ENCODE measurements around the gene SMPD2.

The SMPD2 gene

GRCh38 chr6:109446072-109446471 lies 5.5 kb downstream of the SMPD2 start:
- FAIRE-seq (no peak), DNase-seq (ENCODE audit: insufficient read length, low spot score) (no peak)

DNA sequence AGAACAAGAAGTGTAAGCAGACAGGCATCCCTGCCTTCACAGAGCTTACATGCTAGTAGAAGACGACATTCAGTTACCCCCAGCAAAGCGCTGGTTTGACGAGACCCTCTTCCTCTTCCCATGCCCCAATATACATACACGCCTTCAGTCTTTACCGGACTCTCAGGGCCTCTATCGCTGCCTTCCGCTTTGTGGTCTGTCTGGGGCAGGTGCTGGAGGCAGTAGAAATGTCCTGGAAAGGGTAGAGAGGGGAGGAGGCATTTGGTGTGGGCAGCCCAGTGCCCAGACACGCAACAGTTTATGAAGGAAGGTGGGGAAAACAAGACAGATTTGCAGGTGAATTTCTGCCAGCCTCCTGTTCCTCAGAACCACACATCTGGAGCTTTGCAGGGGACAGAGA lies 6.0 kb downstream of the SMPD2 start:
- FAIRE-seq: no peak
- DNase-seq (ENCODE audit: insufficient read length, low spot score): no peak

DNA sequence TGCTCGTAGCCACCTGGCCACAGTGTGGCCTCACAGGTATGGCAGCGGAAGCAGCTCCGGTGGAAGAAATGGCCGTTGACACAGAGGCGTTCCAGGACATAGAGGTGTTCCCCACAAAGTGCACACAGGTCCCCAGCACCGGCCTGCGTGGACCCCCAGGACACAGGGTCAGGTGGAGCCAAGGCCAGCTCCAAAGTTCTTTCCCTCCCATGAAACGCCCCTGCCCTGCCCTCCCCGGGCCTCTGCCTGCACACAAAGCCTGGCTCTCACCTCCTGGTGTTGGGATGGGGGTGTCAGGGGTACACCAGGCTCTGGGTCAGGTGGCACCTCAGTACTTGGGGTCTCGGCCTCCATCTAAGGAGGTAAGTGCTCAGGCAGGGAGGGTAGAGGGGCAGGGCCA lies 6.6 kb downstream of the SMPD2 start:
- DNase-seq (ENCODE audit: insufficient read length, low spot score): no peak
- FAIRE-seq: no peak

DNA sequence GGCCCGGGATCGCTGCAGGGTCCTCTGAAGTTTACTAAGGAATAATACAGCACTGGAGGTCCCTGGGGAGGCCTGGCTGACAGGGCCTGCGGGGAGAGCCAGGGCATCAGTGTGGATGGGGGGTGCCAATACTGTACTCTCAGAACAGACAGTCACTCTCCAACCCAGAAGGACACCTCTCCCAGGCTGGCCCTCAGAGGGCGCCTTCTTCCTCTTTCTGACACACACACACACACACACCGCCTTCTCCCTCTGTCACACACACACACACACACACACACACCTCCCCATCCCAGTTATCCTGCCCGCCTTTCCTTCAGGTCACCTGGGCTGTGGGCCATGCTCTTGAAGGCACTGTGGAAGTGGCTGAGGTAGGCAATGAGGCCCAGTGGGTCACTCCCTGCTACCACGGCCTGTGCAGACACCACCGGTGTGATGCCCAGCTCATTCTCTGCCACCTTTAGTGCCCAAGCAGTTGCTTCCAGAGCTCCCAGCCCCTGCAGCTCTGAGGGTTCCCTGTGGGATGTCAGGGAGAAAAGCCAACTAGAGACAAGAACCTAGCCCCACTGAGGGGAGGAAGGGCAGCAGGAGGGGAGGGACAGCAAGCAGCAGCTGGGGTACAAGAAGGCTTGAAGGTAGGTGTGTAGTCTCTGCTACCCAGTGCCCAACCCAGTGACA lies 7.5 kb downstream of the SMPD2 start:
- no peak for DNase-seq (ENCODE audit: insufficient read length, low spot score)
- FAIRE-seq: no peak

DNA sequence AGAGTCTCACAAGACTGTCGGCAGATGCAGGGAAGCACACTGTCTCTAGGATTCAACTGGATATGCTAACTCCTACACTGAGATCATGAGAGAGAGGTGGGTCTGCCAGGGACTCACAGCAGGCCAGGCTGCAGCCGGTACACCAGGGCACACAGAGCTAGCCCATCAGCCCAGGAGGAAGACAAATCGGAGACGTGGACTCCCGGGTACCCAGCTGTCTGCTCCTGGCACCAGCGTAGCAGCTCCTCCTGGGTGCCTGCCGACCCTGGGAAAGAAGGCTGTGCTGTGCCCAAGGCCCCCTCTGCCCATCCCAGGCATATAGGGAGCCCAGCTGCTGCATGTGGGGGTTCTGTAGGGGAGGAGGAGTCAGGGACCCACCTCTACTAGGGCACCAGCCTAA lies 8.1 kb downstream of the SMPD2 start:
- DNase-seq (ENCODE audit: insufficient read length, low spot score) (no peak), FAIRE-seq (no peak)

- no peak for DNase-seq (ENCODE audit: insufficient read length, low spot score)
- no peak for FAIRE-seq
Observed at GRCh38 chr6:109449064-109449794, 8.7 kb downstream of the SMPD2 start.

DNA sequence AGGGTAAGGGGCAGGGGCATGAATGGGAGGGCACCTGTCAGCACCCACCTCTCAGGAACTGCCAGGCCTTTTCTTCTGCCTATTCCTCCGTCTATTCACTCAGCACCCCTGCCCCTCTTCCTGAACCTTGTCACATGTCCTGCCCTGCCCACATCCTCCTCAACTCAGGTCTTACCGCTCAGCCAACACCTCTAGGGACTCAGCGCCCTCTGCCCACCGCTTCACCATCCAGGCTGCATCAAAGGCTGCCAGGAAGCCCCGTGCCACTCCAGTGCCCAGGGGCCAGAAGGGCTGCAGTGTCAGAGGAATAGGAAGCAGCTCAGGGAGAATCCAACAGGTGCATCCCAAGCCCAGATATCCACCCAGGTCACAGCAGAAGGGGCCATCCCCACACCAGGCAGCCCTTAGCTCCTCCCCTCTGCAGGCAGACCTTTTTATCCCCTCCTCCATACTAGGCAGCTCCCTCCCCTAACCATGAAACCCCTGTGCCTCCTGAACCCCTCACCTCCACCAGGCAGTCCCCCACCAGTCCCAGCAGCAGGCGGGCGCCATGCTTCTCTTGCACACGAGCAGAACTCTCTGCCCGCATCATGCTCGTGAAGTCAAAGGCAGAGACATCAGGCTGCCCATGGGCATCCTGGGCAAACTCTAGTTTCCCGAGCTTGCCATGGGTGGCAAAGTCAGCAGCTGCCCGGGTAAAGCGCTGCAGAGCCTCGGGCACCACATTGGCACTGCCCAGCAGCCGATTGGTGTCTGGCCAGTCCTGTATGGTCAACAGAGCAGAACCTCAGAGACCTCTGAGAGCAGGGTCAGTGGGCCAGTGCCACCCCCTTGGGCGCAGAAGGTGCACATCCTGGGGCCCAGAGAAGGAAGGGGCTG lies 9.5 kb downstream of the SMPD2 start:
- FAIRE-seq (no peak), DNase-seq (ENCODE audit: insufficient read length, low spot score) (no peak)

- FAIRE-seq (no peak), DNase-seq (ENCODE audit: insufficient read length, low spot score) (no peak)
Observed at GRCh38 chr6:109450801-109451200, 10.3 kb downstream of the SMPD2 start.

DNA sequence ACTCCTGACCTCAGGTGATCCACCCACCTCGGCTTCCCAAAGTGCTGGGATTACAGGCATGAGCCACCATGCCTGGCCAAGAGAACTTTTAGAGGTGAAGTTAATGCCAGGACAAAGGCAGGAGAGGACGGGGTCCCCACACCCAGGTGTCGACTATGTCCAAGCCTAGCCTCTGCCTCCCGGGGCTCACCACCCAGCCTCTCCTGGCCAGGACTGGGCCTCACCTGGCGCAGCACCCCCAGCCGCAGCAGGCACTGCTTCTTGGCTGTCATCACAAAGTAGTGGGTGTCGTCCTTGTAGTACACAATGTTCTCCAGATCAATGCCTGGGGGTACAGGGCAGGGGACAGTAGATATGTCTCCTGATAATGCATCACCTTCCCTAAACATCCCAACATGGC lies 10.9 kb downstream of the SMPD2 start:
- DNase-seq (ENCODE audit: insufficient read length, low spot score): no peak
- no peak for FAIRE-seq

DNA sequence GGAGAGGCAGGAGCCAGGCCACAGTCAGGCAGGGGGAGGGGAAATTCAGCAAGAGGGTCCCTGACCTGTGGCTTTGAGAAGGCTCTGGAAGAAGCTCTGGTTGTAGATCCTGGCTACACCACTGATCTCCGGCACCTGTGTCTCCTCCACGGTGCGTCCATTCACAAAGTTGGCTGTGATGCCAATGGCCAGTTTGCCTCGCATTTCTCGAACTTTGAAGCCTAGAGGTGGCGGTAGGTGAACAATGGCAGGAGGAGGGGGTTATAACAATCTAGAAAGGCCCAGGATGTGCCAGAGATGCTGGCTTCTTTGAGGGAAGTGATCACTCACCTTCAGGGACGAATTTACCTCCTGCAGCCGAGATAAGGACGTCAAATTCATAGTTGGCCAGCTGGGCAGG lies 11.7 kb downstream of the SMPD2 start:
- FAIRE-seq: no peak
- DNase-seq (ENCODE audit: insufficient read length, low spot score): no peak

- FAIRE-seq (no peak), DNase-seq (ENCODE audit: insufficient read length, low spot score) (no peak)
Observed at GRCh38 chr6:109453156-109453555, 12.6 kb downstream of the SMPD2 start.

GRCh38 chr6:109453594-109454495 lies 13.3 kb downstream of the SMPD2 start:
- no peak for DNase-seq (ENCODE audit: insufficient read length, low spot score)
- FAIRE-seq: no peak

DNA sequence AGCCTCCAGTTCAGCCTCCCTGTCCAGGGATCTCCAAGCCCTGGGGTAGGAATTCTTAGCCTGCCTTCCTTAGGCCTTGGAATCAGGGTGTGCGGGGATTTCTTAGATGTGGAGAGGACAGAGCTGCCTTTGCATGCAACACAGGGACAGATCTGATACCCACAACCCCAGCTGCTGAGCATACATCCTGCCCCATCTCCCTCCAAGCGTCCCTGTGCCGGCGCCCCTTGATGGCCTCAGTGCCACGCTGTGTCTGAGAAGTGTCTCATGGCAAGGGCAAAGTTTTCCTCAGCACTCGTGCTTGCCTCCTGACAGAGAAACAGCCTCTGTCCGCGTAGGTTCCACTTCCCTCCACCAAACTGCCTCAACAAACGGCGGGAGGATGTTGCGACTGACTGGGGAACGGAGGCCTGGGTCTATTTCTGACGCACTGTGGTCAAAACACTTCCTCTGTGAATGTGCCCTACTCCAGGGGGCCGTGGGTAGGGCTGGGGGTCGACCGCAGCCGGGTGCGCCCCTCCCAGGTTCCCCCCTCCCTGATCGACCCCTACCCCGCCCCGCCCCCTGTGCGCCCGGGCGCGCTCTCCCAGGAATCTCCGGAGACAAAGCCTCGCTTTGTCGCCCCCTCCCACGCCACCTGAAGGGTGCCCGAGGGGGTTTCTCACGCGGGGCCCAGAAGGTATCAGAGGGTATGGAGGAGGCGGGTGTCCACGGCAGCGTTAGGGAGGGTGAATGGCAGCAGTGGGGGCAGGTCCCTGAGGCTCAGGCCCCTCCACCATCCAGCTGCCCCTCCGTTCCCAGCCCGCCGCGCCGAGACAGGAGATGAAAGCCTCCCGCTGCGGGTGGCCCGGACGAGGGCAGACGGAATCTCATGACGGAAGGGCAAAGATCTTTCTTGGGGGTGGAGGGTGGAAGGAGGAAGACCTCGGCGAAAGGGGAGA lies 14.2 kb downstream of the SMPD2 start:
- FAIRE-seq: no peak
- peak; percentile 25 for DNase-seq (ENCODE audit: insufficient read length, low spot score)

GRCh38 chr6:109455437-109456110 lies 15.1 kb downstream of the SMPD2 start, which contains the start of gene MICAL1:
Gene MICAL1 (minus strand): TSS chr6:109455772. CDS start chr6:109454196, 1,576 bp downstream.
- peak; percentile 61 for DNase-seq (ENCODE audit: insufficient read length, low spot score)

GRCh38 chr6:109456111-109456583 lies 15.6 kb downstream of the SMPD2 start:
- DNase-seq (ENCODE audit: insufficient read length, low spot score) (no peak), FAIRE-seq (peak; percentile 31)

More at GRCh38 chr6:109455437-109456110, 15.1 kb downstream of the SMPD2 start, which contains the start of gene MICAL1:
- no peak for FAIRE-seq

GRCh38 chr6:109456710-109457561 lies 16.4 kb downstream of the SMPD2 start:
- FAIRE-seq (no peak), DNase-seq (ENCODE audit: insufficient read length, low spot score) (no peak)

DNA sequence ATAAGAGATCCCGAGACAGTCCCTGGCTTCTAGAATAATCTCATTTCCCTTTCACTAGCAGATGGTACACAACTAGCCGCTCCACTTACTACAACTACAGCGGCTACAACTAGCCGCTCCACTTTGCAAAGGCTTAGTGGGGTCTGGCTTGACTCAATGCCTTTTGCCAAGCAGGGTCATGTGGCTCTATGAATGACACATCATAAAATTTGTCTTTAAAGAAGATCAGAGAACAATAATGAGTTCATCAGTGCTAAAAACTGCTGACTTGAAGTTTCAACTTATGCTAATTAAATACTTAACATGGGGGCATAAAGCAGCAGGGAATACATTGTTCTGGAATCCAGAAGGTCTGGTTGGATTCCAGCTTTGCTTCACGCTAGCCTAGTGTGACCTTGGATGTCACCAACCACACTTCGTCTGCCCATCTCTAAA lies 17.1 kb downstream of the SMPD2 start:
- no peak for FAIRE-seq
- no peak for DNase-seq (ENCODE audit: insufficient read length, low spot score)

All from HTR-8/SVneo (cell line).